ENCODE results near the gene ANAPC2.

The ANAPC2 gene

GRCh38 chr9:137160716-137161557 lies 27.4 kb downstream of the ANAPC2 start:
- no peak for DNase-seq

GRCh38 chr9:137160054-137160425 lies 28.3 kb downstream of the ANAPC2 start:
- no peak for DNase-seq

GRCh38 chr9:137159105-137160053 lies 29.0 kb downstream of the ANAPC2 start:
- DNase-seq: no peak

- no peak for DNase-seq
Observed at GRCh38 chr9:137158625-137159024, 29.7 kb downstream of the ANAPC2 start.

GRCh38 chr9:137157618-137158415 lies 30.5 kb downstream of the ANAPC2 start:
- no peak for DNase-seq

GRCh38 chr9:137156567-137157375 lies 31.6 kb downstream of the ANAPC2 start:
- peak; percentile 79 for DNase-seq

GRCh38 chr9:137152844-137153405 lies 35.4 kb downstream of the ANAPC2 start:
- DNase-seq: no peak

- DNase-seq: peak; percentile 86
Observed at GRCh38 chr9:137150617-137151457, 37.5 kb downstream of the ANAPC2 start.

- no peak for DNase-seq
Observed at GRCh38 chr9:137149942-137150616, 38.3 kb downstream of the ANAPC2 start.

- DNase-seq: no peak
Observed at GRCh38 chr9:137149363-137149762, 39.0 kb downstream of the ANAPC2 start.

GRCh38 chr9:137148661-137149060 lies 39.7 kb downstream of the ANAPC2 start:
- no peak for DNase-seq

- no peak for DNase-seq
Observed at GRCh38 chr9:137148242-137148641, 40.1 kb downstream of the ANAPC2 start.

GRCh38 chr9:137147793-137148160 lies 40.6 kb downstream of the ANAPC2 start:
- DNase-seq: no peak

- DNase-seq: no peak
Observed at GRCh38 chr9:137147091-137147792, 41.1 kb downstream of the ANAPC2 start.

GRCh38 chr9:137146527-137146918 lies 41.8 kb downstream of the ANAPC2 start:
- DNase-seq: no peak

GRCh38 chr9:137145731-137146526 lies 42.4 kb downstream of the ANAPC2 start:
- no peak for DNase-seq

GRCh38 chr9:137143459-137143858 lies 44.9 kb downstream of the ANAPC2 start:
- DNase-seq: no peak
